Measurements from ENCODE around the gene MSX1.

DNA sequence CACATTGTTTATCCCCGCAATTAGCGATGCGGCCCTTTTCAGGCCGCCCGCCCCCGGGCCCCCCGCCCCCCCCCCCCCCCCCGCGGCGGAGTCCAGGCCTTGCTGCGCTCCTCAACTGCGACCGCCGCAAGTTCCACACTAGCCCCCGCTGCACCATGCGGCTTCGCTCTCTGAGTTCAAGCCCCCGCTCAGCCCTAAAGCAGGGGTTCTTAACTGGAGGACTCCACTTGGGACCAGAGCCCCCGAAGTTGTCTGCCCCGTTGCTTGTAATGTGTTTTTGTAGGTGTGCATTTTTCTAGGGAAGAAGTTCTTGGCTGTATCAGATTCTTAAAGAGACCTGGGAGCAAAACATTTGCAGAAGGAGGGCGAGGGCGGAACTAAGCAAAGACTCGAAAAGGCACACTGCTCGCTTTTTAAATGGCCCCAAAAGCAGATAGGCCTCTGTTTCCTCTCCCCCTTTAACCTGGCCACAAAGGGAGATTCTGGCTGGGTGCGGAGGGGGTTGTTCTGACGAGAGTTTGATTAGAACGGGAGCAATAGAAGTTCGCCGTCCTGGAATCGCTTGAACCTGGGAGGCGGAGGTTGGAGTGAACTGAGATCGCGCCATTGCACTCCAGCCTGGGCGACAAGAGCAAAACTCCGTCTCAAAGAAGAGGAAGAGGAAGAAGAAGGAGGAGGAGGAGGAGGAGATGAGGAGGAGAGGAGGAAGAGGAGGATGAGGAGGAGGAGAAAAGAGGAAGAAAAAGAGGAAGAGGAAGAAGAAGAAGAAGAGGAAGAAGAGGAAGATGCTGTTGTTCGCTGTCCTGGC is 2.3 kb upstream of the MSX1 start:
- TF ChIP-seq, protein P1, sequence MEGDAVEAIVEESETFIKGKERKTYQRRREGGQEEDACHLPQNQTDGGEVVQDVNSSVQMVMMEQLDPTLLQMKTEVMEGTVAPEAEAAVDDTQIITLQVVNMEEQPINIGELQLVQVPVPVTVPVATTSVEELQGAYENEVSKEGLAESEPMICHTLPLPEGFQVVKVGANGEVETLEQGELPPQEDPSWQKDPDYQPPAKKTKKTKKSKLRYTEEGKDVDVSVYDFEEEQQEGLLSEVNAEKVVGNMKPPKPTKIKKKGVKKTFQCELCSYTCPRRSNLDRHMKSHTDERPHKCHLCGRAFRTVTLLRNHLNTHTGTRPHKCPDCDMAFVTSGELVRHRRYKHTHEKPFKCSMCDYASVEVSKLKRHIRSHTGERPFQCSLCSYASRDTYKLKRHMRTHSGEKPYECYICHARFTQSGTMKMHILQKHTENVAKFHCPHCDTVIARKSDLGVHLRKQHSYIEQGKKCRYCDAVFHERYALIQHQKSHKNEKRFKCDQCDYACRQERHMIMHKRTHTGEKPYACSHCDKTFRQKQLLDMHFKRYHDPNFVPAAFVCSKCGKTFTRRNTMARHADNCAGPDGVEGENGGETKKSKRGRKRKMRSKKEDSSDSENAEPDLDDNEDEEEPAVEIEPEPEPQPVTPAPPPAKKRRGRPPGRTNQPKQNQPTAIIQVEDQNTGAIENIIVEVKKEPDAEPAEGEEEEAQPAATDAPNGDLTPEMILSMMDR (conservative IDR thresholded peaks at IDR 0.05; ENCODE audit: low read depth, low read length), result no peak
- no peak for TF ChIP-seq EZH2 (IDR thresholded peaks at IDR 0.05; ENCODE audit: borderline replicate concordance, low read depth, low read length, poor library complexity, severe bottlenecking)
